AG09309 (cell line): Measurements from ENCODE around the gene CNOT1.

Experiments used
- DNase-seq: peaks from one replicate; pipeline ENCODE4 v3.0.0-alpha.2; 2010; ENCODE audit warnings: low read depth
- H3K4me3 ChIP-seq: 2 replicates; pipeline ENCODE4 v1.5.1; 2011; ENCODE audit warnings: mild to moderate bottlenecking, low read depth, low read length, moderate library complexity; ENCODE audit not compliant: control insufficient read depth
- CTCF ChIP-seq: IDR thresholded peaks from 2 replicates; pipeline ENCODE4 v1.5.1; 2011; ENCODE audit warnings: mild to moderate bottlenecking, low read depth, low read length, inconsistent platforms; ENCODE audit not compliant: insufficient read depth, control insufficient read depth; ENCODE audit errors: missing control alignments

The CNOT1 gene

DNA sequence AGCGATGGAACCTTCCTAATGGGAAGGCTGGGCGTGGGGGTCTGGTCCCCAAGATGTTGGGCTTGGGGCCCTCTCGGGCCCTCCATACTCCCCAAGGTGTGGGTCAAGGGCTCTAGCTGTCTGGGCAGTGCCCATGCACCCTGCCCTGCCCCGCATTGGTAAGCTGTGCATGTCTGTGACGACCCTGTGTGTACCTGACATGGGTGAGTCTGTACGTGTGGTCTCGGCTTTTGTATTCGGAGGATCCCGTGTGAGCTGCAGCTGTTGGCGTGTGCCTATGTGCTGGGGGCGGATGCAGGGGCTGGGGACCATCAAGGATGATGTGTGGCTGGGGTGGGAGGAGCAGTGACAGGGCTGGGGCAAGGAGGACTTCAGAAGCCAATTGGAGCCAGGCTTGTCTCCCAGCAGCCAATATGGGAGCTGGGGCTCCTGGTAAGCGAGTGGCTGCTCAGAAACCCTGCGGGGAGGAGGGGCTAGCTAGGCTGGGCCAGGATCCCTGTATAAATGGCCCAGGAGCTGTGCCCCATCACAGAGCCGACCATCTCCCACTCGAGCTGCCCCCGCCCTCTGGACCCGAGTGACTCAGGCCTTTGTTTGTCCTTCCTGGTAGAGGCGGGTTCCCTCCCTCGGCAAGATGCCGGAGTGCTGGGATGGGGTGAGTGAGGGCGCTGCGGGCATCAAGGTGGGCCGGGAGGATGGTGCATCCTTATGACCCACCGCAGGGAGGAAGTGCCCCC is 129.8 kb downstream of the CNOT1 start, which contains the start of gene NDRG4:
Gene NDRG4, plus strand, starts transcription at position 529 of the 737 bp plus-strand sequence. Its CDS starts 106 bp downstream, at position 635.
- no peak for TF ChIP-seq CTCF
- H3K4me3 ChIP-seq, result peak within 1 kb of the TSS; percentile 52
- peak; percentile 14 for DNase-seq

DNA sequence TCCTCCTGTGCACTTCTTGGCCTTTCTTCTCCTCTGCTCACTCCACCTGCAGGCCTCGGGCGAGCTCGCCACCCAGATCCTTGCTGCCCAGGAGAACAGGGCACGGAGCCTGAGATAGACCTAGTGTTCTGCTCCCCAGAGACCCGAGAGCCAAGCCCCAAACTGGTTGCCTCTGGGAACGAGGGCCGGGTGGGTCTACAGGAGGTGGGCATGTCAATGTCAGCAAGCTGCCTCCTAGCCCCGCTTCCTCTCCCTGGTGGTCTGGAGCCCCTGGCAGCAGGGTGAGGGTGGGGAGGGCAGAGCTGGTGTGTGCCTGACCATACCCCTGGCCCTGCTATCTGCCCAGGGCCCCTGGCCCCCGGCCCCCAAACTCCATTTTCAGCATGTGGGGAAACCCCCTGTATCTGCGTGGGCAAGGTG is 130.5 kb downstream of the CNOT1 start:
- no peak for TF ChIP-seq CTCF
- no peak overlapping the region for H3K4me3 ChIP-seq
- DNase-seq, result no peak

DNA sequence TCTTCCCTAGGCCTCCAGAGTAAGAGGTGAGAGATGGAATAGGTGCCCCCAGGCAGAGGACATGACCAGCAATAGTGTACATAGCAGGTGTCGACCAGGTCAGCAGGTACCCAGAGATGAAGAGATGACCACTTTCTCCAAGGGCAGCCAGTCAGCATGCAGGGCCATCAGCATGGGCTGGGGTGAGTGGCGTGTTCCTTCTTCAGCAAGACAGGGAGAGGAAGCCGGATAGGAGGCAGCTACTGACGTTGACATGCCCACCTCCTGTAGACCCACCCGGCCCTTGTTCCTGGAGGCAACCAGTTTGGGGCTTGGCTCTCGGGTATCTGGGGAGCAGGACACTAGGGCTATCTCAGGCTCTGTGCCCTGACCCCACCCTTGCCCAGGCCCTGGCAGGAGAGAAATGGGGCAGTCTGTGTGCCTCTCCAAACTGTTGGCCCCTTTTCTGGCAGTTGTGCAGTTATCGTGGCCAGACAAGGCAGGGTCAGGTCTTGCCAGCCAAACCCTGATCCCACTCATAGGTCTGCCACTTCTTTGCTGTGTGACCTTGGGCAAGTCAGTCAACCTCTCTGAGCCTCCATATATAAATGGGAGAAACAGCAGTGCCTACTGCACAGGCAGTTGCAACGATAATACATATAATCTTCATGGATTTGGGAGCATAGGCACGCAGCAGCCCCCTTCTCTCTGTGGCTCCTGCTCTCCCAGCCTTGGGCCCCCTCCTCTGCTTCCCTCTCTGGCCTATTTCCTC is 131.1 kb downstream of the CNOT1 start:
- no peak for TF ChIP-seq CTCF
- no peak for DNase-seq
- no peak overlapping the region for H3K4me3 ChIP-seq

GRCh38 chr16:58497935-58498334 is 131.7 kb downstream of the CNOT1 start:
- no peak for DNase-seq
- TF ChIP-seq CTCF, result no peak
- H3K4me3 ChIP-seq, result no peak overlapping the region

GRCh38 chr16:58497468-58497867 is 132.2 kb downstream of the CNOT1 start:
- H3K4me3 ChIP-seq, result no peak overlapping the region
- DNase-seq, result no peak
- no peak for TF ChIP-seq CTCF

GRCh38 chr16:58495521-58496331 is 133.9 kb downstream of the CNOT1 start:
- DNase-seq, result no peak
- H3K4me3 ChIP-seq, result no peak overlapping the region
- TF ChIP-seq CTCF, result no peak
